ENCODE data around the gene TAS2R13. TPM values are rescaled to one million over a fixed set of nuclear protein-coding genes. Genes with fewer than 3 reads are reported as not detected.

The TAS2R13 gene
- total RNA-seq, 1 donor from 2014 or later, result 2.0 TPM

Other genes with a start within 250 kb of the TAS2R13 start
- gene STYK1, start 235.5 kb downstream of the TAS2R13 start, total RNA-seq (ENCODE audit: low replicate concordance), result 0.06 and 0.15 TPM in 2 replicates
- 78.9 and 123 TPM in 2 replicates for gene YBX3, start 186.2 kb downstream of the TAS2R13 start, total RNA-seq (ENCODE audit: low replicate concordance)
- not detected in 2 replicates for gene TAS2R7, start 106.9 kb downstream of the TAS2R13 start, total RNA-seq (ENCODE audit: low replicate concordance)
- gene TAS2R8, start 102.3 kb downstream of the TAS2R13 start, total RNA-seq (ENCODE audit: low replicate concordance), result 0.22 TPM in 1 of 2 replicates, not detected in the other
- gene TAS2R9, start 99.4 kb downstream of the TAS2R13 start, total RNA-seq (ENCODE audit: low replicate concordance), result not detected in 2 replicates
- 0.87 and 1.4 TPM in 2 replicates for gene TAS2R10, start 83.2 kb downstream of the TAS2R13 start, total RNA-seq (ENCODE audit: low replicate concordance)
- 0.69 and 2.6 TPM in 2 replicates for gene PRR4, start 60.1 kb downstream of the TAS2R13 start, total RNA-seq (ENCODE audit: low replicate concordance)
- gene PRH1, start 25.3 kb downstream of the TAS2R13 start, total RNA-seq (ENCODE audit: low replicate concordance), result 24.1 and 30.3 TPM in 2 replicates
- not detected in 2 replicates for gene PRH2, start 19.7 kb upstream of the TAS2R13 start, total RNA-seq (ENCODE audit: low replicate concordance)
- gene TAS2R14, start 29.7 kb upstream of the TAS2R13 start, total RNA-seq (ENCODE audit: low replicate concordance), result 4.1 and 7.0 TPM in 2 replicates
- gene TAS2R50, start 77.3 kb upstream of the TAS2R13 start, total RNA-seq (ENCODE audit: low replicate concordance), result 2.4 and 12.1 TPM in 2 replicates
- 6.4 and 7.4 TPM in 2 replicates for gene TAS2R20, start 88.7 kb upstream of the TAS2R13 start, total RNA-seq (ENCODE audit: low replicate concordance)
- 7.7 and 9.7 TPM in 2 replicates for gene TAS2R19, start 113.1 kb upstream of the TAS2R13 start, total RNA-seq (ENCODE audit: low replicate concordance)
- 7.8 and 13.2 TPM in 2 replicates for gene TAS2R31, start 121.8 kb upstream of the TAS2R13 start, total RNA-seq (ENCODE audit: low replicate concordance)
- 1.9 and 3.5 TPM in 2 replicates for gene TAS2R46, start 152.7 kb upstream of the TAS2R13 start, total RNA-seq (ENCODE audit: low replicate concordance)
- gene TAS2R43, start 182.8 kb upstream of the TAS2R13 start, total RNA-seq (ENCODE audit: low replicate concordance), result 2.5 and 4.0 TPM in 2 replicates
- 7.9 and 13.1 TPM in 2 replicates for gene TAS2R30, start 225.1 kb upstream of the TAS2R13 start, total RNA-seq (ENCODE audit: low replicate concordance)